GM12878 (cell line): ENCODE measurements around the gene SPATA32. TPM values are rescaled to one million over a fixed set of nuclear protein-coding genes. Genes with fewer than 3 reads are reported as not detected.

Experiments used
- BACH1 ChIP-seq: fragments of 450-650 bp; IDR thresholded peaks from 2 replicates; pipeline ENCODE4 v1.6.1; 2017; ENCODE audit warnings: mild to moderate bottlenecking, borderline replicate concordance
- BMI1 ChIP-seq: fragments of 450-650 bp; IDR thresholded peaks from 2 replicates; pipeline ENCODE4 v1.6.1; 2016; ENCODE audit warnings: mild to moderate bottlenecking, moderate library complexity, borderline replicate concordance
- CEBPB ChIP-seq, 2 experiments: fragments of 150-350 bp in 1 of 2; IDR thresholded peaks; 2 replicates each; pipeline ENCODE4 v1.6.1; 2012 to 2014; ENCODE audit warnings: low read depth in 2 of 2, low read length in 2 of 2, borderline replicate concordance in 1 of 2, inconsistent platforms in 1 of 2
- CHD2 ChIP-seq: IDR thresholded peaks from 2 replicates; pipeline ENCODE4 v1.6.1; 2011; ENCODE audit warnings: low read depth, low read length, improper control_type of control experiment, borderline replicate concordance
- CREB1 ChIP-seq: IDR thresholded peaks from 2 replicates; pipeline ENCODE4 v1.6.1; 2012; ENCODE audit warnings: low read depth, mild to moderate bottlenecking, inconsistent platforms
- HDGF ChIP-seq: fragments of 450-650 bp; IDR thresholded peaks from 2 replicates; pipeline ENCODE4 v1.6.1; 2016; ENCODE audit warnings: antibody characterized with exemption
- LARP7 ChIP-seq: fragments of 450-650 bp; IDR thresholded peaks from 2 replicates; pipeline ENCODE4 v1.6.1; 2017; ENCODE audit warnings: mild to moderate bottlenecking
- NFYB ChIP-seq: IDR thresholded peaks from 2 replicates; pipeline ENCODE4 v1.6.1; 2011; ENCODE audit warnings: low read depth, mild to moderate bottlenecking, low read length, improper control_type of control experiment, moderate library complexity; ENCODE audit not compliant: insufficient read depth
- NR2C1 ChIP-seq: fragments of 450-650 bp; IDR thresholded peaks from 2 replicates; pipeline ENCODE4 v1.6.1; 2017; ENCODE audit warnings: antibody characterized with exemption, mild to moderate bottlenecking, moderate library complexity
- PAX5 ChIP-seq: IDR thresholded peaks from 2 replicates; pipeline ENCODE4 v1.6.1; 2011; ENCODE audit warnings: low read depth, low read length, borderline replicate concordance
- POLR2AphosphoS2 ChIP-seq: IDR thresholded peaks from 2 replicates; pipeline ENCODE4 v1.6.1; 2011; ENCODE audit warnings: low read depth, mild to moderate bottlenecking, low read length, improper control_type of control experiment, moderate library complexity
- SIN3A ChIP-seq: IDR thresholded peaks from 2 replicates; pipeline ENCODE4 v1.6.1; 2012; ENCODE audit warnings: low read depth, low read length, improper control_type of control experiment
- SIX5 ChIP-seq: IDR thresholded peaks from 2 replicates; pipeline ENCODE4 v1.6.1; 2011; ENCODE audit warnings: mild to moderate bottlenecking, low read depth, low read length, moderate library complexity; ENCODE audit not compliant: severe bottlenecking
- STAT3 ChIP-seq: IDR thresholded peaks from 2 replicates; pipeline ENCODE4 v1.6.1; 2011; ENCODE audit warnings: low read depth, low read length, improper control_type of control experiment
- TCF12 ChIP-seq: IDR thresholded peaks from 2 replicates; pipeline ENCODE4 v1.6.1; 2011; ENCODE audit warnings: low read depth, mild to moderate bottlenecking, low read length
- ZNF384 ChIP-seq: IDR thresholded peaks from 2 replicates; pipeline ENCODE4 v1.6.1; 2012; ENCODE audit warnings: low read depth, mild to moderate bottlenecking, low read length, improper control_type of control experiment, borderline replicate concordance
- polyA plus RNA-seq, 11 experiments: library from polyadenylated mRNA; depleted of rRNA in 4 of 11; unstranded in 6 of 11; stranded (reverse) in 5 of 11; fragments of >200 nt; fragmentation: Nextera tagmentation in 4 of 11; fragmentation: Illumina TruSeq in 1 of 11; extraction: Ambion mirVana in 4 of 11; extraction: Trizol in 1 of 11; gene quantifications; 1 replicate in 1 of 11; 2 replicates in 10 of 11; pipeline versions ENCODE4 v1.2.1 to v1.2.3, GENCODE V29; 2011 to 2016; ENCODE audit warnings: inconsistent platforms in 2 of 11, missing spikeins in 2 of 11, low read depth in 1 of 11
- total RNA-seq, 4 experiments: library from RNA; depleted of rRNA in 3 of 4; stranded (reverse); fragments of >200 nt in 3 of 4; fragmentation: Illumina TruSeq in 1 of 4; extraction: Trizol in 1 of 4; gene quantifications; 2 replicates each; pipeline versions ENCODE4 v1.2.1 to v1.2.3, GENCODE V29; 2013 to 2021
- TF ChIP-seq, protein P1 (sequence below): IDR thresholded peaks from 2 replicates; pipeline ENCODE4 v1.6.1; 2011; ENCODE audit warnings: low read depth, low read length, improper control_type of control experiment, borderline replicate concordance
- TF ChIP-seq, protein P2 (sequence below): fragments of 450-650 bp; conservative IDR thresholded peaks from 2 replicates; pipeline ENCODE4 v1.6.1; 2017; ENCODE audit warnings: mild to moderate bottlenecking, moderate library complexity
- TF ChIP-seq, protein P3 (sequence below): fragments of 450-650 bp; IDR thresholded peaks from 2 replicates; pipeline ENCODE4 v1.6.1; 2016; ENCODE audit warnings: mild to moderate bottlenecking, moderate library complexity, borderline replicate concordance
- TF ChIP-seq, protein P4 (sequence below): IDR thresholded peaks from 2 replicates; pipeline ENCODE4 v1.6.1; 2012; ENCODE audit warnings: low read depth, low read length, improper control_type of control experiment
- TF ChIP-seq, protein P5 (sequence below): fragments of 450-650 bp; IDR thresholded peaks from 2 replicates; pipeline ENCODE4 v1.6.1; 2016; ENCODE audit warnings: mild to moderate bottlenecking

SPATA32 gene
- total and polyA plus RNA-seq, 10 of the 15 experiments (the other 5 are each of a cell fraction or from before 2014, with no cell fraction given), result 0.03 to 0.35 (median 0.11) TPM; not detected in 3

DNA sequence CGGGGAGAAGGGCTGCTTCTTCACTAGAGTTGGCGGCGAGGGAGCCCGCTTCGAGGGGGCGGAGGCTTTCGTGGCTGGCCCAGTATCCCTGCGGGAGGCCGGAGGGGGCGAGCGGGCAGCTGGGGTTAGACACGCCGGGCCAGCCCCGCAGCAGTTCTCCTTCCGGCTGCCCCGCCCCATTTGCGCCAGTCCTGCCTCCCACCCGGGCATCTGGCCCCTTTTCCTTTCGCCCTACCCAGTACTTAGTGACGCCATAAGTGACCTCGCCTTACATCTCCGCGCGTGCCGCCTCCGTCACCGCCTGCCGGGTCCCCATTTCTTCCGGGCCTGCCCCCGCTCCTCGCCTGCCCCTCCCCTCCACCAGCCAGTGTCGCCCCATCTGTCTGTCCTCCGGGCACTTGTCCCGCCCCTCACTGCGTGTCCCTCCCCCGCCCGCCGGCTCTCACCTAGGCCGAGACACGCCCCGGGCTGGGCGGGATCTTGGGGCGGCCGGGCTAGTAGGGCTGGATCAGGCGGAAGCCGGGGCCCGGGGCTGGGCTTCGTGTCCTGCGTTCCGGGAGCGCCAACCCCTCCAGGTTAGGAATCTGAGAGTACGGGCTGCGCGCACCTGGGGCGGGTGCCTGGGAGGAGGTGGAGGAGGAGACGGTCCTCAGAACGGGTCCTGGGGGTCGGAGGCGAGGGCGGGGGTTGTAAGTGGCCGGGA, 14.3 kb downstream of the SPATA32 start (continued):
- TF ChIP-seq, protein P1, sequence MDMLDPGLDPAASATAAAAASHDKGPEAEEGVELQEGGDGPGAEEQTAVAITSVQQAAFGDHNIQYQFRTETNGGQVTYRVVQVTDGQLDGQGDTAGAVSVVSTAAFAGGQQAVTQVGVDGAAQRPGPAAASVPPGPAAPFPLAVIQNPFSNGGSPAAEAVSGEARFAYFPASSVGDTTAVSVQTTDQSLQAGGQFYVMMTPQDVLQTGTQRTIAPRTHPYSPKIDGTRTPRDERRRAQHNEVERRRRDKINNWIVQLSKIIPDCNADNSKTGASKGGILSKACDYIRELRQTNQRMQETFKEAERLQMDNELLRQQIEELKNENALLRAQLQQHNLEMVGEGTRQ, result no peak
- TF ChIP-seq, protein P2, sequence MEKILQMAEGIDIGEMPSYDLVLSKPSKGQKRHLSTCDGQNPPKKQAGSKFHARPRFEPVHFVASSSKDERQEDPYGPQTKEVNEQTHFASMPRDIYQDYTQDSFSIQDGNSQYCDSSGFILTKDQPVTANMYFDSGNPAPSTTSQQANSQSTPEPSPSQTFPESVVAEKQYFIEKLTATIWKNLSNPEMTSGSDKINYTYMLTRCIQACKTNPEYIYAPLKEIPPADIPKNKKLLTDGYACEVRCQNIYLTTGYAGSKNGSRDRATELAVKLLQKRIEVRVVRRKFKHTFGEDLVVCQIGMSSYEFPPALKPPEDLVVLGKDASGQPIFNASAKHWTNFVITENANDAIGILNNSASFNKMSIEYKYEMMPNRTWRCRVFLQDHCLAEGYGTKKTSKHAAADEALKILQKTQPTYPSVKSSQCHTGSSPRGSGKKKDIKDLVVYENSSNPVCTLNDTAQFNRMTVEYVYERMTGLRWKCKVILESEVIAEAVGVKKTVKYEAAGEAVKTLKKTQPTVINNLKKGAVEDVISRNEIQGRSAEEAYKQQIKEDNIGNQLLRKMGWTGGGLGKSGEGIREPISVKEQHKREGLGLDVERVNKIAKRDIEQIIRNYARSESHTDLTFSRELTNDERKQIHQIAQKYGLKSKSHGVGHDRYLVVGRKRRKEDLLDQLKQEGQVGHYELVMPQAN, result peak; percentile 53
- peak; percentile 8; the same call in 1 of the 2 replicates for TF ChIP-seq BACH1
- 0 out of 2 replicates have a peak, but pooled peaks have one; percentile 54 for TF ChIP-seq CHD2
- TF ChIP-seq NR2C1, result no peak
- TF ChIP-seq STAT3, result no peak
- no peak for TF ChIP-seq ZNF384
- peak; percentile 12; the same call in 1 of the 2 replicates for TF ChIP-seq PAX5
- TF ChIP-seq TCF12, result 0 out of 2 replicates have a peak, but pooled peaks have one; percentile 23
- TF ChIP-seq LARP7, result peak; percentile 40; the same call in 1 of the 2 replicates
- peak; percentile 96 for TF ChIP-seq HDGF
- no peak for TF ChIP-seq CEBPB (IDR thresholded peaks at IDR 0.05; ENCODE audit: borderline replicate concordance in 1 of 2, low read depth in 2 of 2, low read length in 2 of 2)
- TF ChIP-seq, protein P3, sequence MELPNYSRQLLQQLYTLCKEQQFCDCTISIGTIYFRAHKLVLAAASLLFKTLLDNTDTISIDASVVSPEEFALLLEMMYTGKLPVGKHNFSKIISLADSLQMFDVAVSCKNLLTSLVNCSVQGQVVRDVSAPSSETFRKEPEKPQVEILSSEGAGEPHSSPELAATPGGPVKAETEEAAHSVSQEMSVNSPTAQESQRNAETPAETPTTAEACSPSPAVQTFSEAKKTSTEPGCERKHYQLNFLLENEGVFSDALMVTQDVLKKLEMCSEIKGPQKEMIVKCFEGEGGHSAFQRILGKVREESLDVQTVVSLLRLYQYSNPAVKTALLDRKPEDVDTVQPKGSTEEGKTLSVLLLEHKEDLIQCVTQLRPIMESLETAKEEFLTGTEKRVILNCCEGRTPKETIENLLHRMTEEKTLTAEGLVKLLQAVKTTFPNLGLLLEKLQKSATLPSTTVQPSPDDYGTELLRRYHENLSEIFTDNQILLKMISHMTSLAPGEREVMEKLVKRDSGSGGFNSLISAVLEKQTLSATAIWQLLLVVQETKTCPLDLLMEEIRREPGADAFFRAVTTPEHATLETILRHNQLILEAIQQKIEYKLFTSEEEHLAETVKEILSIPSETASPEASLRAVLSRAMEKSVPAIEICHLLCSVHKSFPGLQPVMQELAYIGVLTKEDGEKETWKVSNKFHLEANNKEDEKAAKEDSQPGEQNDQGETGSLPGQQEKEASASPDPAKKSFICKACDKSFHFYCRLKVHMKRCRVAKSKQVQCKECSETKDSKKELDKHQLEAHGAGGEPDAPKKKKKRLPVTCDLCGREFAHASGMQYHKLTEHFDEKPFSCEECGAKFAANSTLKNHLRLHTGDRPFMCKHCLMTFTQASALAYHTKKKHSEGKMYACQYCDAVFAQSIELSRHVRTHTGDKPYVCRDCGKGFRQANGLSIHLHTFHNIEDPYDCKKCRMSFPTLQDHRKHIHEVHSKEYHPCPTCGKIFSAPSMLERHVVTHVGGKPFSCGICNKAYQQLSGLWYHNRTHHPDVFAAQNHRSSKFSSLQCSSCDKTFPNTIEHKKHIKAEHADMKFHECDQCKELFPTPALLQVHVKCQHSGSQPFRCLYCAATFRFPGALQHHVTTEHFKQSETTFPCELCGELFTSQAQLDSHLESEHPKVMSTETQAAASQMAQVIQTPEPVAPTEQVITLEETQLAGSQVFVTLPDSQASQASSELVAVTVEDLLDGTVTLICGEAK, result no peak; the same call in 1 of the 2 replicates
- TF ChIP-seq CREB1, result peak; percentile 99
- TF ChIP-seq NFYB, result no peak
- TF ChIP-seq SIX5, result no peak
- TF ChIP-seq, protein P4, sequence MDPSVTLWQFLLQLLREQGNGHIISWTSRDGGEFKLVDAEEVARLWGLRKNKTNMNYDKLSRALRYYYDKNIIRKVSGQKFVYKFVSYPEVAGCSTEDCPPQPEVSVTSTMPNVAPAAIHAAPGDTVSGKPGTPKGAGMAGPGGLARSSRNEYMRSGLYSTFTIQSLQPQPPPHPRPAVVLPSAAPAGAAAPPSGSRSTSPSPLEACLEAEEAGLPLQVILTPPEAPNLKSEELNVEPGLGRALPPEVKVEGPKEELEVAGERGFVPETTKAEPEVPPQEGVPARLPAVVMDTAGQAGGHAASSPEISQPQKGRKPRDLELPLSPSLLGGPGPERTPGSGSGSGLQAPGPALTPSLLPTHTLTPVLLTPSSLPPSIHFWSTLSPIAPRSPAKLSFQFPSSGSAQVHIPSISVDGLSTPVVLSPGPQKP, result no peak; the same call in 1 of the 2 replicates
- TF ChIP-seq SIN3A, result peak; percentile 47; the same call in 1 of the 2 replicates
- peak; percentile 84 for TF ChIP-seq POLR2AphosphoS2
- no peak for TF ChIP-seq BMI1
- TF ChIP-seq, protein P5, sequence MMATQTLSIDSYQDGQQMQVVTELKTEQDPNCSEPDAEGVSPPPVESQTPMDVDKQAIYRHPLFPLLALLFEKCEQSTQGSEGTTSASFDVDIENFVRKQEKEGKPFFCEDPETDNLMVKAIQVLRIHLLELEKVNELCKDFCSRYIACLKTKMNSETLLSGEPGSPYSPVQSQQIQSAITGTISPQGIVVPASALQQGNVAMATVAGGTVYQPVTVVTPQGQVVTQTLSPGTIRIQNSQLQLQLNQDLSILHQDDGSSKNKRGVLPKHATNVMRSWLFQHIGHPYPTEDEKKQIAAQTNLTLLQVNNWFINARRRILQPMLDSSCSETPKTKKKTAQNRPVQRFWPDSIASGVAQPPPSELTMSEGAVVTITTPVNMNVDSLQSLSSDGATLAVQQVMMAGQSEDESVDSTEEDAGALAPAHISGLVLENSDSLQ, result peak; percentile 69
